Tibial artery (tissue), 4 donors: ENCODE measurements around the gene SCAMP1.

ENCODE experiments used
- DNase-seq, 2 donors: peaks; one replicate each; pipeline ENCODE4 v3.0.0-alpha.2; 2019
- H3K27ac ChIP-seq, 2 donors: fragments of 200-600 bp; sonication (generic) in 1 of 2; 1 replicate in 1 of 2; 2 replicates in 1 of 2; pipeline ENCODE4 v1.5.1; 2018 to 2019; ENCODE audit warnings: mild to moderate bottlenecking in 1 of 2
- H3K27me3 ChIP-seq, 2 donors: fragments of 200-600 bp; sonication (generic) in 1 of 2; one replicate each; pipeline versions ENCODE4 v1.5.1 to v1.6.0; 2016 to 2019
- H3K36me3 ChIP-seq, 3 donors: fragments of 200-600 bp; sonication (generic) in 2 of 3; one replicate each; pipeline ENCODE4 v1.5.1; 2016 to 2019; ENCODE audit warnings: mild to moderate bottlenecking in 2 of 3
- H3K4me1 ChIP-seq, 4 donors: fragments of 200-600 bp; sonication (generic) in 2 of 4; 1 replicate in 3 of 4; 2 replicates in 1 of 4; pipeline ENCODE4 v1.5.1; 2016 to 2019
- H3K4me3 ChIP-seq, 2 donors: fragments of 200-600 bp; sonication (generic) in 1 of 2; 1 replicate in 1 of 2; 2 replicates in 1 of 2; pipeline ENCODE4 v1.5.1; 2018 to 2019; ENCODE audit warnings: mild to moderate bottlenecking in 2 of 2
- H3K9me3 ChIP-seq, 3 donors: fragments of 200-600 bp; sonication (generic) in 1 of 3; one replicate each; pipeline ENCODE4 v1.5.1; 2016 to 2019
- intact Hi-C: fragments of 100-400 bp; cut with DNase I; formaldehyde crosslinking; loops from one replicate; pipeline ENCODE4 v1.15.0; 2023; ENCODE audit warnings: low total_unique reads
- TF ChIP-seq, protein P1 (sequence below), 2 experiments: fragments of 200-600 bp in 1 of 2; fragments of 450-650 bp in 1 of 2; IDR thresholded peaks; one replicate each; pipeline ENCODE4 v1.5.1; 2017 to 2019; ENCODE audit warnings: antibody characterized with exemption in 2 of 2, mild to moderate bottlenecking in 1 of 2, moderate library complexity in 1 of 2

The SCAMP1 gene

DNA sequence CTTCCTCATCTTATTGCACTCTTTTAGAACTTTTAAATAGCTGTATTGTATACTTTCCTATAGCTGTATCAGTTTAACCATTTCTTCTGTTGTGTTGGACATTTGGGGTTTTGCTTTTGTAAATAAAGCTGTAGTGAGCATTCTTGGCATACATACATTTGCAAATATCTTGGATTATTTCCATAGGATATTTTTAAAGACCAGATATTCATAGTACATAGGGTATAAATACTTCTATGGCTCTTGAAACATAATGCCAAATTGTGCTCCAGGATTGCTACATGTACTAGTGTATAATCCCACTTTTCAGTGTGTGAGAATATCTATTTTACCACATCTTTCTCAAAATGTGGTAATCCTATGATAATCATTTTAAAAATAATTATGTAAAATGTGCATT is 51.2 kb downstream of the SCAMP1 start:
- Histone ChIP-seq H3K4me3 (no peak overlapping the region), H3K36me3 (peaks cover 0 to 6% (median 2%) of the 10 kb centered on the region in 3 donors), H3K4me1 (peaks cover 0 to 9% (median 0%) of the 10 kb centered on the region in 4 donors), H3K9me3 (no peaks in the 10 kb centered on the region), H3K27me3 (no peaks in the 10 kb centered on the region), H3K27ac (no peak overlapping the region)
- no peak for DNase-seq
- TF ChIP-seq, protein P1, sequence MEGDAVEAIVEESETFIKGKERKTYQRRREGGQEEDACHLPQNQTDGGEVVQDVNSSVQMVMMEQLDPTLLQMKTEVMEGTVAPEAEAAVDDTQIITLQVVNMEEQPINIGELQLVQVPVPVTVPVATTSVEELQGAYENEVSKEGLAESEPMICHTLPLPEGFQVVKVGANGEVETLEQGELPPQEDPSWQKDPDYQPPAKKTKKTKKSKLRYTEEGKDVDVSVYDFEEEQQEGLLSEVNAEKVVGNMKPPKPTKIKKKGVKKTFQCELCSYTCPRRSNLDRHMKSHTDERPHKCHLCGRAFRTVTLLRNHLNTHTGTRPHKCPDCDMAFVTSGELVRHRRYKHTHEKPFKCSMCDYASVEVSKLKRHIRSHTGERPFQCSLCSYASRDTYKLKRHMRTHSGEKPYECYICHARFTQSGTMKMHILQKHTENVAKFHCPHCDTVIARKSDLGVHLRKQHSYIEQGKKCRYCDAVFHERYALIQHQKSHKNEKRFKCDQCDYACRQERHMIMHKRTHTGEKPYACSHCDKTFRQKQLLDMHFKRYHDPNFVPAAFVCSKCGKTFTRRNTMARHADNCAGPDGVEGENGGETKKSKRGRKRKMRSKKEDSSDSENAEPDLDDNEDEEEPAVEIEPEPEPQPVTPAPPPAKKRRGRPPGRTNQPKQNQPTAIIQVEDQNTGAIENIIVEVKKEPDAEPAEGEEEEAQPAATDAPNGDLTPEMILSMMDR (IDR thresholded peaks at IDR 0.05): no peak
- intact Hi-C loops: no loop called here

DNA sequence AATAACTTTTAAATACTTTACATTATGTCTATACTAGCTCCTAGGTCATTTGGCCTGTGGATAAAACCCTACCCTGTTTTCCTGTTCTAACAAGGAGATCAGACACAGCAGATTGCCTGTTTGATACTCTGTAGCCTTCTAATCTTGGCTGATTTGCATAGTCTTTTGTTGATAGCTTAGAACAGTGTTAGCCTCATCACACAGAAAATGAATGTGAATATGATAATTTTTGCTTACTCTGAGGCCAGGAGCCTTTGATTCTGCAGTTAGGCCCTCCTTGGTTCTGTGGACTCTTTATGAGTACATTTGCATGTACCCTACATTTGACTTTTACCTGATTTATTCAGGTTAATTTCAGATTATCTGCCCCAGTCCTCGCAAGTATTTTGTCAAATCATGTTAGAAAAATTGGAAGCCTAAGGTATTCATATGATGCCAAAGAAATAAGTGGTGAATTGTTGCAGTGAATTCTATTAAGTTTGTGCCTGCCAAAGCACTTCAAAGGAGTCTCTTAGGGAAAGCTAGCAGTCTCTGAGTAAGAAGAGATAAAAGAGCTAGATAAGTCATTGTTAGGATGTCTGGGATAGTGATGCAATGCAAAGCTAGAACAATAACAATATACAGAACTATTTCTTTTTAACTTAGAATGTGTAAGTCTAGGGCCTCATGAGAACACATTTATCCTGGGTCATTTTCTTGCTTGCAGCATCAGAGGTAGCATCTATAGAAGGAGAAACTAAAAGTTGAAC is 56.4 kb downstream of the SCAMP1 start:
- peaks cover 9 to 19% (median 18%) of the 10 kb centered on the region in 3 donors for H3K36me3 ChIP-seq

DNA sequence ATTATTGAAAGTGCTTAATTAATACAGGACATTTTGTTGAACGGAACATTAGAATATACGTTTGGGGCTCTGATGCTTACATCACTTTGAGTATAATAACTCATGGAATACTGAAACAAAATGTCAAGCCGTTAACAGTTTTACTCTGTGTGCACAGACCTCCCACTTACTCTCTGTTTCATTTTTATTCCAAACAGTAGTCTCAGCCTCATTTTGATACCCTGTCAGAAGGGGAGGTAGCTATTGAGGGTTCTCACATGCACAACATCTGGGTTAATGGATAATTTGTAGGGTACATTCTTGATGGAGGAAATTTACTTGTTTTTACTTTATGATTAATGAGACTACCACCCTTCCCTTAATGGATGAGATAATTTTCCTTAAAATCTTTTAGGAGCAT is 59.0 kb downstream of the SCAMP1 start:
- Histone ChIP-seq H3K4me1 (no peaks in the 10 kb centered on the region), H3K4me3 (no peak overlapping the region), H3K9me3 (no peaks in the 10 kb centered on the region), H3K27me3 (no peaks in the 10 kb centered on the region), H3K36me3 (peaks cover 9 to 20% (median 18%) of the 10 kb centered on the region in 3 donors), H3K27ac (no peak overlapping the region)
- TF ChIP-seq, protein P1 (IDR thresholded peaks at IDR 0.05): no peak
- no peak for DNase-seq
- intact Hi-C loops: no loop called here

More for the DNA sequence above, 56.4 kb downstream of the SCAMP1 start:
- no peak for DNase-seq
- intact Hi-C loops: no loop called here
- Histone ChIP-seq H3K9me3 (no peaks in the 10 kb centered on the region), H3K4me3 (no peak overlapping the region), H3K4me1 (no peaks in the 10 kb centered on the region), H3K27ac (no peak overlapping the region), H3K27me3 (no peaks in the 10 kb centered on the region)
- TF ChIP-seq, protein P1 (IDR thresholded peaks at IDR 0.05): no peak

DNA sequence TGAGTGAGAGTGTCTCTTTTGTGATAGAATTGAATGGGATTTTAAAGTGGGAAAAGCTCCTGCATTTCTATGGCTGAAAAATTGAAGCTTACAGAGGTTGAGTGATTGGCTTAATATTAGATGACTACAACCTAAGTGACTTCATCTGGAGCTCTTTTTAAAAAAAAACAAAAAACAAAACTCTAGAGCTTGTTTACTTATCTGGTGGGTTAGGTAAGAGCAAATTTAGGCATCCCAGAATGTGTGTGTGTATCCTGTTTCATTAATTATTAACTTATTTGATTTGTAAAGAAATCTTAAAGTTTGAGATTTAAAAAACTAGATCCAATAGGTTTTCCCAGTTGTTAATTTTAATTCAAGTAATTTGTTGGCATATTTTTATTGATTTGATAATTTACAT is 60.1 kb downstream of the SCAMP1 start:
- Histone ChIP-seq H3K4me3 (no peak overlapping the region), H3K27ac (no peak overlapping the region), H3K4me1 (no peaks in the 10 kb centered on the region), H3K27me3 (no peaks in the 10 kb centered on the region), H3K9me3 (no peaks in the 10 kb centered on the region), H3K36me3 (peaks cover 17 to 24% (median 18%) of the 10 kb centered on the region in 3 donors)
- TF ChIP-seq, protein P1 (IDR thresholded peaks at IDR 0.05): no peak
- intact Hi-C loops: no loop called here
- DNase-seq: no peak

DNA sequence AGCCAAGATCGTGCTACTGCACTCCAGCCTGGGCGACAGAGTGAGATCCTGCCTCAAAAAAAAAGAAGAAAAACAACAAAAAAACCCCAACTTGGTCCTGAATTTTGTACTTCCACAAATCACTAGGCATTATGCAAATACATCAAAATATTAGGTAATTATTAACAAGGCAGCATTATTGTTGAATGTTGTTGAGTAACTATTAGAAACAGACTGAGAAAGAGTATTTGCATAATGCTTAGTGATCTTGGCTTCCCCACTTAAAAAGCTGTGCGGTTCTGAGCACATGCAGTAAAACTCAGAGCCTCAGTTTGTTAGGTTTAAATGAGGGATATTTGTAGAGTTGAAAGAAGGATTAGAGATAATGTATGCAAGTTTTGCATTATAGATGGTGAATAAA is 64.2 kb downstream of the SCAMP1 start:
- TF ChIP-seq, protein P1 (IDR thresholded peaks at IDR 0.05): no peak
- Histone ChIP-seq H3K27ac (no peak overlapping the region), H3K27me3 (no peaks in the 10 kb centered on the region), H3K4me3 (no peak overlapping the region), H3K36me3 (peaks cover 0 to 15% (median 14%) of the 10 kb centered on the region in 3 donors), H3K4me1 (peaks cover 0 to 9% (median 0%) of the 10 kb centered on the region in 4 donors), H3K9me3 (no peaks in the 10 kb centered on the region)
- DNase-seq: no peak
- intact Hi-C loops: no loop called here
